ENCODE data around the gene CYB5RL.
"Not testable (repeated sequence)": the region's sequence is repeated elsewhere in the genome, so short reads cannot be mapped to it uniquely, and the experiment has no call there.

CYB5RL gene

GRCh38 chr1:54225378-54225777, 25.5 kb upstream of the CYB5RL start:
- no peak for DNase-seq

GRCh38 chr1:54224233-54224632, 24.4 kb upstream of the CYB5RL start:
- DNase-seq = no peak

GRCh38 chr1:54223441-54224202, 23.8 kb upstream of the CYB5RL start:
- DNase-seq = no peak

GRCh38 chr1:54222711-54223110, 22.9 kb upstream of the CYB5RL start:
- no peak for DNase-seq

- no peak for DNase-seq
These were observed 22.1 kb upstream of the CYB5RL start for GRCh38 chr1:54221867-54222484.

GRCh38 chr1:54221113-54221834, 21.4 kb upstream of the CYB5RL start:
- DNase-seq = no peak

GRCh38 chr1:54220004-54220811, 20.4 kb upstream of the CYB5RL start:
- peak; percentile 43 for DNase-seq

- DNase-seq = no peak
These were observed 19.8 kb upstream of the CYB5RL start for GRCh38 chr1:54219688-54220003.

- DNase-seq = no peak
These were observed 19.3 kb upstream of the CYB5RL start for GRCh38 chr1:54218883-54219687.

- DNase-seq = no peak
These were observed 15.7 kb upstream of the CYB5RL start for GRCh38 chr1:54215523-54215922.

GRCh38 chr1:54212872-54213271, 13.0 kb upstream of the CYB5RL start:
- no peak for DNase-seq

GRCh38 chr1:54207896-54208295, 8.1 kb upstream of the CYB5RL start:
- not testable (repeated sequence) for DNase-seq

- no peak for DNase-seq
These were observed 7.5 kb upstream of the CYB5RL start for GRCh38 chr1:54207287-54207686.

- no peak for DNase-seq
These were observed 4.4 kb upstream of the CYB5RL start for GRCh38 chr1:54204199-54204598.

GRCh38 chr1:54200519-54200997, 728 bp upstream of the CYB5RL start:
- no peak for DNase-seq

- DNase-seq = no peak
These were observed 572 bp downstream of the CYB5RL start for GRCh38 chr1:54199151-54199764.

GRCh38 chr1:54193453-54193852, 6.4 kb downstream of the CYB5RL start:
- no peak for DNase-seq

- DNase-seq = no peak
These were observed 8.3 kb downstream of the CYB5RL start for GRCh38 chr1:54191525-54191924.

- DNase-seq = no peak
These were observed 9.3 kb downstream of the CYB5RL start for GRCh38 chr1:54190526-54190925.

GRCh38 chr1:54188291-54188690, 11.5 kb downstream of the CYB5RL start:
- no peak for DNase-seq

- no peak for DNase-seq
These were observed 13.8 kb downstream of the CYB5RL start for GRCh38 chr1:54186056-54186455.

Measured in T1000 (cell line).